Smooth muscle cell (in vitro differentiated cells): Measurements from ENCODE around the gene VARS2. TPM values are rescaled to one million over a fixed set of nuclear protein-coding genes. Genes with fewer than 3 reads are reported as not detected.

Experiments
- DNase-seq: peaks from one replicate; lab custom pipeline; 2025; ENCODE audit not compliant: unreplicated experiment; lab: John Stamatoyannopoulos, UW
- H2AFZ ChIP-seq: fragments of 200-600 bp; sonication (generic); 2 replicates; pipeline ENCODE4 v1.6.0; 2016; ENCODE audit warnings: antibody characterized with exemption, low read depth, mild to moderate bottlenecking
- H3F3A ChIP-seq: fragments of 200-600 bp; sonication (generic); 2 replicates; pipeline ENCODE4 v1.6.0; 2017; ENCODE audit warnings: antibody characterized with exemption, low read depth
- H3K27ac ChIP-seq: fragments of 200-600 bp; sonication (generic); 2 replicates; pipeline ENCODE4 v1.5.1; 2016; ENCODE audit warnings: low read depth, mild to moderate bottlenecking
- H3K27me3 ChIP-seq: fragments of 200-600 bp; sonication (generic); 2 replicates; pipeline ENCODE4 v1.6.1; 2016; ENCODE audit warnings: low read depth, mild to moderate bottlenecking
- H3K36me3 ChIP-seq: fragments of 200-600 bp; sonication (generic); 2 replicates; pipeline ENCODE4 v1.5.1; 2016; ENCODE audit warnings: low read depth
- H3K4me1 ChIP-seq: fragments of 200-600 bp; sonication (generic); 2 replicates; pipeline ENCODE4 v1.5.1; 2016; ENCODE audit warnings: low read depth
- H3K4me2 ChIP-seq: fragments of 200-600 bp; sonication (generic); 2 replicates; pipeline ENCODE4 v1.6.0; 2016; ENCODE audit warnings: mild to moderate bottlenecking
- H3K4me3 ChIP-seq: fragments of 200-600 bp; sonication (generic); 2 replicates; pipeline ENCODE4 v1.5.1; 2016; ENCODE audit warnings: mild to moderate bottlenecking
- H3K79me2 ChIP-seq: fragments of 200-600 bp; sonication (generic); 2 replicates; pipeline ENCODE4 v1.6.0; 2016; ENCODE audit warnings: low read depth, mild to moderate bottlenecking
- H3K9ac ChIP-seq: fragments of 200-600 bp; sonication (generic); 2 replicates; pipeline ENCODE4 v1.6.0; 2016; ENCODE audit warnings: low read depth
- H3K9me3 ChIP-seq: fragments of 200-600 bp; sonication (generic); replicated peaks from 2 replicates; pipeline ENCODE4 v1.5.1; 2016; ENCODE audit warnings: low read depth
- H4K20me1 ChIP-seq: fragments of 200-600 bp; sonication (generic); 2 replicates; pipeline ENCODE4 v1.6.0; 2016; ENCODE audit warnings: low read depth
- WGBS: methylation state at CpG from one replicate; pipeline ENCODE4 v1.1.7; 2016; ENCODE audit warnings: low lambda C conversion rate; 5-methylcytosine and 5-hydroxymethylcytosine counted together
- polyA plus RNA-seq: library from polyadenylated mRNA; unstranded; fragments of >200 nt; fragmentation: Nextera tagmentation; extraction: Ambion mirVana; gene quantifications from 2 replicates; pipeline ENCODE4 v1.2.1, GENCODE V29; 2016
- total RNA-seq: library from RNA; depleted of rRNA; stranded (reverse); fragments of >200 nt; gene quantifications from 2 replicates; pipeline ENCODE4 v1.2.3, GENCODE V29; 2014
- TF ChIP-seq, protein P1 (sequence below): fragments of 200-600 bp; sonication (generic); IDR thresholded peaks from 2 replicates; pipeline ENCODE4 v1.5.1; 2017; ENCODE audit warnings: borderline replicate concordance, mild to moderate bottlenecking, antibody characterized with exemption; ENCODE audit not compliant: insufficient read depth, poor library complexity, severe bottlenecking

Gene VARS2
- total and polyA plus RNA-seq, 2 experiments from 2014 or later: 15.1 to 15.4 TPM

DNA sequence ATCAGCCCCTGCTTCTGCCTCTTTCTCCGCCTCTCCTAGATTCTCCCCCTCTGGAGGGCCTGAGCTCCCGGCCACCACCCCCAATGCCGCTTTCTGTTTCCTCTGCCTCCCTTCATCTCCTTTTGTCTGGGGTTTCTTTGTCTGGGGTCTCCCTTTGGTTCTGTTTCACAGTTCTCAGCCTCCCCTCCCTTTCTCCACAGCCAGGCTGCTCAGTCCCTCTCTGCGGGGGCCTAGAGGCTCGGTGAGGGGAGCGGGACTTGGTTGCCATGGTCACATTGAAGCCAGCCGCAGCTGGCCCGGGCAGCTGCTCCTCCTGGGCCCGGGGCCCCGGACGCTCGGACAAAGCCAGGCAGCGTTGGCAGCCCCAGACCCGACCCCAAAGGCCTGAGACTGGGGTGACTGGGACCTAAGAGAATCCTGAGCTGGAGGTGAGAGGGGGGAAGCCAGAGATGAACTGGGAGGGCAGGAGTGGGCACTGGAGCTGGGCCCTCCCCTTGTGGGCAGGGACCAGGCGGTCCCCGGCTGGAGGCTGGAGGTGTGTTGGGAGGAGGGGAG lies 33.3 kb upstream of the VARS2 start:
- H3K4me2 ChIP-seq: peak overlapping the region; percentile 72
- H2AFZ ChIP-seq: peak overlapping the region; percentile 71
- no peak overlapping the region for H3K9ac ChIP-seq
- H3K4me3 ChIP-seq: no peak overlapping the region
- no peak overlapping the region for H3K27ac ChIP-seq
- no peaks in the 10 kb centered on the region for H3K9me3 ChIP-seq
- WGBS: 34% methylated on average over 16 of the region's 16 CpGs
- H3K4me1 ChIP-seq: peaks cover 46% of the 10 kb centered on the region
- H3K36me3 ChIP-seq: no peaks in the 10 kb centered on the region
- peaks cover 18% of the 10 kb centered on the region for H3F3A ChIP-seq
- DNase-seq: no peak
- peaks cover 14% of the 10 kb centered on the region for H3K79me2 ChIP-seq
- peaks cover 9% of the 10 kb centered on the region for H4K20me1 ChIP-seq
- TF ChIP-seq, protein P1, sequence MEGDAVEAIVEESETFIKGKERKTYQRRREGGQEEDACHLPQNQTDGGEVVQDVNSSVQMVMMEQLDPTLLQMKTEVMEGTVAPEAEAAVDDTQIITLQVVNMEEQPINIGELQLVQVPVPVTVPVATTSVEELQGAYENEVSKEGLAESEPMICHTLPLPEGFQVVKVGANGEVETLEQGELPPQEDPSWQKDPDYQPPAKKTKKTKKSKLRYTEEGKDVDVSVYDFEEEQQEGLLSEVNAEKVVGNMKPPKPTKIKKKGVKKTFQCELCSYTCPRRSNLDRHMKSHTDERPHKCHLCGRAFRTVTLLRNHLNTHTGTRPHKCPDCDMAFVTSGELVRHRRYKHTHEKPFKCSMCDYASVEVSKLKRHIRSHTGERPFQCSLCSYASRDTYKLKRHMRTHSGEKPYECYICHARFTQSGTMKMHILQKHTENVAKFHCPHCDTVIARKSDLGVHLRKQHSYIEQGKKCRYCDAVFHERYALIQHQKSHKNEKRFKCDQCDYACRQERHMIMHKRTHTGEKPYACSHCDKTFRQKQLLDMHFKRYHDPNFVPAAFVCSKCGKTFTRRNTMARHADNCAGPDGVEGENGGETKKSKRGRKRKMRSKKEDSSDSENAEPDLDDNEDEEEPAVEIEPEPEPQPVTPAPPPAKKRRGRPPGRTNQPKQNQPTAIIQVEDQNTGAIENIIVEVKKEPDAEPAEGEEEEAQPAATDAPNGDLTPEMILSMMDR: no peak
- H3K27me3 ChIP-seq: no peaks in the 10 kb centered on the region

DNA sequence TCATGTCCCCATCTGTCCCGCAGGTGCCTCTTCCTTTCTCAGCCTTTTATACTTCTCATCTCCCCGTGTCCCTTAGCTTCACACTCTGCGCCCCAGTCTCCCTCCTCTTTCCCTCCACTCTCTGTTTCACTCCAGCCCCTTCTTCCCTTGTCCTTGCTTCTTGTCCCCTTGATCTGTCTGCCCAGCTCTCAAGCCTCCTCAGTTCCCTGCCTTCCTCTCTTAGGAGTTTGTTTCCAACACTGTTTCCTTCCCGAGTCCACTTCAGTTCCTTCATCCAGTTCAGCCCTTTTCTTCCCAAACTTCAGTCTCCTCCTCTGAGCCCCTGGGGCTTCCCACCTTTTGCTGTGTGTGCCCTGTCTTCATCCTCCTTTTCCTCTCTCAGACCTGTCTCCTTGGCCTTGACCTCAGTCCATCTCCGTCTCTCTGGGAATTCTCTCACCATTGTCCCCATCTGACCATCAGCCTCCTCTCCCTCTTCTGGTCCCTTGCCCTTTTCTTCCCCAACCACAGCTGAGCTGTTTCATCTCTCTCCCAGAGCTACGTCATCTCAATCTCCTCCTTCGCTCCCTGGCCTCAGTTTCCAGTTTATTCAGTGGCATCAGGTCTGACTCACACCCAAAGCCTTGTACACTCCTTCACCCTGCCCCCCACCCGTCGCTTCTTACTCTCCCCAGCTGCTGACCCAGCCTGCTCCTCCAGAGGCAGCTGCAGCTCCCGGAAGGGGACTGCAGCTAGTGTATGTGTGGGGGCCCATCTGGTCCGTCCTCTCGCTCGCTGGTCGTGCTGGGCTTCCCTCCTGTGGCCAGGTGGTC lies 32.4 kb upstream of the VARS2 start:
- TF ChIP-seq, protein P1: no peak
- Histone ChIP-seq H3K4me2 (peak overlapping the region; percentile 96), H3K4me3 (no peak overlapping the region), H3K9ac (no peak overlapping the region), H3K27me3 (no peaks in the 10 kb centered on the region), H3K4me1 (peaks cover 49% of the 10 kb centered on the region), H3K27ac (peak overlapping the region; percentile 79), H3F3A (peaks cover 19% of the 10 kb centered on the region), H2AFZ (peak overlapping the region; percentile 12), H3K9me3 (no peaks in the 10 kb centered on the region), H3K36me3 (no peaks in the 10 kb centered on the region), H4K20me1 (peaks cover 14% of the 10 kb centered on the region), H3K79me2 (peaks cover 19% of the 10 kb centered on the region)
- DNase-seq: no peak
- WGBS: 32% methylated on average over 14 of the region's 14 CpGs

DNA sequence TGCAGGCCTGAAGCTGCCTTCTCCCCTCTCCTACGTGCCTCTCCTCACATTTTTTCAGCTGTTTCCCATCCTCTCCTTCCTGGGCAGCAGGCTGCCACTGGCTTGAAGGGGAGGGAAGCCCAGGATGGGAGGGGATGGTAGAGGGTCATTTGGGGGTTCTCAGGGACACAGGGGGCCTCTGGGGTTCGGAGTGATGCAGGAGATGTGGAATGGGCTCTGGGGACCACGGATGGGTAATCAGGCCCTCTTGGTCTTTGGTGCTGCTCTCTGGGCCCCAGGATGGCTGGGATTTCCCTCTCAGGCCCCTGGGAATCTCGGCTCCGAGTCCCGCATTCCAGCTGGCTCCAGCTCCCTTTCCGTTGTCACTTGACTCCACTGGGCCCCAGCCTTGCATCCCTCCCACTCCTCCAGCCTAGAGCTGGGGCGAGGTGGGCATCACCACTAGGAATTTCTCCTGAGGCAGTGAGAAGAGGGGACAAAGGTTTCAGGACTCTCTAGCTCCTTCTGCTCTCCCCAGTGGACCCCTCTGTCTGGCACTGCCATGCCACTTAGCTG lies 31.8 kb upstream of the VARS2 start:
- peak overlapping the region; percentile 79 for H3K27ac ChIP-seq
- H3K36me3 ChIP-seq: no peaks in the 10 kb centered on the region
- peaks cover 26% of the 10 kb centered on the region for H3K79me2 ChIP-seq
- peaks cover 19% of the 10 kb centered on the region for H4K20me1 ChIP-seq
- peak overlapping the region; percentile 28 for H3K9ac ChIP-seq
- TF ChIP-seq, protein P1: no peak
- H2AFZ ChIP-seq: no peak overlapping the region
- no peak overlapping the region for H3K4me3 ChIP-seq
- H3K4me1 ChIP-seq: peaks cover 56% of the 10 kb centered on the region
- H3K27me3 ChIP-seq: no peaks in the 10 kb centered on the region
- H3K9me3 ChIP-seq: no peaks in the 10 kb centered on the region
- 6% methylated on average over 8 of the region's 8 CpGs for WGBS
- DNase-seq: no peak
- H3K4me2 ChIP-seq: peak overlapping the region; percentile 96
- peaks cover 17% of the 10 kb centered on the region for H3F3A ChIP-seq
